GM15510 (cell line): ENCODE measurements around the gene TUBB4B.

Source experiments
- POLR2A ChIP-seq: IDR thresholded peaks from 3 replicates; pipeline ENCODE4 v1.6.1; 2011; ENCODE audit warnings: borderline replicate concordance; ENCODE audit not compliant: insufficient read length; ENCODE audit errors: extremely low read depth

Gene TUBB4B

GRCh38 chr9:137236238-137236935, 4.7 kb upstream of the TUBB4B start:
- TF ChIP-seq POLR2A, result peak; percentile 26

- no peak for TF ChIP-seq POLR2A
Observed at GRCh38 chr9:137236936-137237421, 4.1 kb upstream of the TUBB4B start.

GRCh38 chr9:137237759-137238726, 3.0 kb upstream of the TUBB4B start:
- TF ChIP-seq POLR2A, result no peak

GRCh38 chr9:137240318-137240840, 708 bp upstream of the TUBB4B start:
- TF ChIP-seq POLR2A, result peak; percentile 68

GRCh38 chr9:137241490-137242268, 592 bp downstream of the TUBB4B start:
- TF ChIP-seq POLR2A, result no peak

- no peak for TF ChIP-seq POLR2A
Observed at GRCh38 chr9:137242269-137243203, 1.4 kb downstream of the TUBB4B start.

GRCh38 chr9:137243626-137244485, 2.8 kb downstream of the TUBB4B start:
- TF ChIP-seq POLR2A, result peak; percentile 40

- no peak for TF ChIP-seq POLR2A
Observed at GRCh38 chr9:137244486-137245449, 3.7 kb downstream of the TUBB4B start.

GRCh38 chr9:137245450-137246421, 4.6 kb downstream of the TUBB4B start:
- TF ChIP-seq POLR2A, result no peak

GRCh38 chr9:137247135-137247915, 6.2 kb downstream of the TUBB4B start:
- no peak for TF ChIP-seq POLR2A
